Measurements from ENCODE around the gene KCNAB1.

Gene KCNAB1

DNA sequence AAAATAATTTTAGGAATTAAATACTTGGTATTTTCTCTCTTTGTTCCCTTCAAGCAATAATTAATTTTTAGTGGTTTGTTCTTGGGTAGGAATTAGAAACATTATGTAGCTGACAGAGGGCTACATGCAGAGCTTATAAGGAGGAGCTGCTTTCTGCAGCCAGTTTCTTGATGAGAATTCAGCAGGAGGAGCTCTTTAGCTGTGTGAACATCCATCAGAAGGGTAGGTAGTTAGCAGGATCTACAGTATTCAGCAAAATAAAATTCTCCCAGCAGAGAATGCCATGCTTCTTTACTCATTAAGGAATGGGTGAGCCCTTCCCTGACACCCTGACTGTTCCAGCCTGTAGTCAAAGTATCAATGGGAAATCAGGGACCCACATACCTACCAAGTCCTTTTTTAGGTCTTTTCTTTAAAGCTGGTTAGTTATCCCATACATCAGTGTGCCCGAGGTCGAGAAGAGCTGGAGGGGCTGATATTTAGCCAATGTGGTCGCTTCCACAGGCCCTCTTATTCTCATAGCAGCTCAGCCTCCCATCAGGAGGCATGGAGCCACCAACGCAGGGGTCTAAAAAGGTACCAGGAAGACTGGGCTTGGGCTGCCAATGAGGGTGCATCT lies 54.0 kb downstream of the KCNAB1 start:
- H3K36me3 ChIP-seq (ENCODE audit: control insufficient read depth, insufficient read depth, low read length) = no peaks in the 10 kb centered on the region
- no peaks in the 10 kb centered on the region for H3K9me3 ChIP-seq (ENCODE audit: control insufficient read depth, low read length)
- 85 to 95% methylated on average over 4 of the region's 4 CpGs for WGBS, 2 experiments
- no peaks in the 10 kb centered on the region for H3K27me3 ChIP-seq (ENCODE audit: control insufficient read depth, insufficient read depth, low read length, poor library complexity, severe bottlenecking)
- no peak overlapping the region for H3K4me3 ChIP-seq (ENCODE audit: insufficient read depth, low read depth, low read length)
- no peak overlapping the region for H3K27ac ChIP-seq (ENCODE audit: insufficient read depth, low read depth, low read length, poor library complexity, severe bottlenecking)
- no peaks in the 10 kb centered on the region for H3K4me1 ChIP-seq (ENCODE audit: control insufficient read depth, insufficient read depth, low read length)

DNA sequence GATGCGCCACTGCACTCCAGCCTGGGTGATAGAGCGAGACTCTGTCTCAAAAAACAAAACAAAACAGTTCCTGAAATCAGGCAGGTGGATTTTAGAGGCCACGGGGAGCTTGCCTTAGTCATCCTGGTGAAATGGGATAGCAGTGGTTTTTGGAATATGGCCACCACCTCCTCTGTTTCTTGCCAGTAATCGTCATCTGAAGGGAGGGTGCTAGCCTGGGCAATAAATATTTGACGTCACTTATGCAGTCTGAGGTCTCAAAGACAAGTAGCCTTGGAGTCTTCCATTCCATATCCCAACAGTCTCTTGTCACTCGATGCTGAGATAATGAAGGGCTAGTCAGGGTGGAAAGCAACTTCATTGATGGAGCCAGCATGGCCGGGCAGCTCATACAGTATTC lies 55.2 kb downstream of the KCNAB1 start:
- H3K27ac ChIP-seq (ENCODE audit: insufficient read depth, low read depth, low read length, poor library complexity, severe bottlenecking) = no peak overlapping the region

DNA sequence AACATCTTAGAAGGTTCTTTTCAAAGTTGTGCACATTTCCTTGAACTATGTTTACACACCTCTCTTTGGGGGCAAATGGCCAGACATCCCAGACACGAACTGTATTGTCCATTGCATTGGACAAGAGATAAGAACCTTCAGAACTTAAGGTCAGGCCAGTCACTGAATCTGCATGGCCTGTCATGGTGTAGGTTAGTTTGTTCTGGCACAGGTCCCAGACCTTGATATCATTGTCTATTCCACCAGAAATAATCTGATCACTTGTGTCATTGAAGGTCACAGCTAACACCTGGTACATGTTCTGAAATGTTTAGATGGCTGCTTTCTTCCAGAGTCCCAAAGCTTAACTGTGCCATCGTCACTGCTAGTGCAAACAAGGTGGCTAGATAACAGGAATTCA lies 55.7 kb downstream of the KCNAB1 start:
- no peak overlapping the region for H3K27ac ChIP-seq (ENCODE audit: insufficient read depth, low read depth, low read length, poor library complexity, severe bottlenecking)
- H3K9me3 ChIP-seq (ENCODE audit: control insufficient read depth, low read length) = no peaks in the 10 kb centered on the region
- H3K4me1 ChIP-seq (ENCODE audit: control insufficient read depth, insufficient read depth, low read length) = no peaks in the 10 kb centered on the region
- H3K36me3 ChIP-seq (ENCODE audit: control insufficient read depth, insufficient read depth, low read length) = no peaks in the 10 kb centered on the region
- H3K4me3 ChIP-seq (ENCODE audit: insufficient read depth, low read depth, low read length) = no peak overlapping the region
- 93% methylated on average over 2 of the region's 2 CpGs for WGBS, 2 experiments
- no peaks in the 10 kb centered on the region for H3K27me3 ChIP-seq (ENCODE audit: control insufficient read depth, insufficient read depth, low read length, poor library complexity, severe bottlenecking)

More for the DNA sequence above, 55.2 kb downstream of the KCNAB1 start:
- no peaks in the 10 kb centered on the region for H3K9me3 ChIP-seq (ENCODE audit: control insufficient read depth, low read length)
- no peaks in the 10 kb centered on the region for H3K27me3 ChIP-seq (ENCODE audit: control insufficient read depth, insufficient read depth, low read length, poor library complexity, severe bottlenecking)
- H3K4me3 ChIP-seq (ENCODE audit: insufficient read depth, low read depth, low read length) = no peak overlapping the region
- no peaks in the 10 kb centered on the region for H3K36me3 ChIP-seq (ENCODE audit: control insufficient read depth, insufficient read depth, low read length)
- WGBS, 2 experiments = 91 to 94% methylated on average over 7 of the region's 7 CpGs
- no peaks in the 10 kb centered on the region for H3K4me1 ChIP-seq (ENCODE audit: control insufficient read depth, insufficient read depth, low read length)

DNA sequence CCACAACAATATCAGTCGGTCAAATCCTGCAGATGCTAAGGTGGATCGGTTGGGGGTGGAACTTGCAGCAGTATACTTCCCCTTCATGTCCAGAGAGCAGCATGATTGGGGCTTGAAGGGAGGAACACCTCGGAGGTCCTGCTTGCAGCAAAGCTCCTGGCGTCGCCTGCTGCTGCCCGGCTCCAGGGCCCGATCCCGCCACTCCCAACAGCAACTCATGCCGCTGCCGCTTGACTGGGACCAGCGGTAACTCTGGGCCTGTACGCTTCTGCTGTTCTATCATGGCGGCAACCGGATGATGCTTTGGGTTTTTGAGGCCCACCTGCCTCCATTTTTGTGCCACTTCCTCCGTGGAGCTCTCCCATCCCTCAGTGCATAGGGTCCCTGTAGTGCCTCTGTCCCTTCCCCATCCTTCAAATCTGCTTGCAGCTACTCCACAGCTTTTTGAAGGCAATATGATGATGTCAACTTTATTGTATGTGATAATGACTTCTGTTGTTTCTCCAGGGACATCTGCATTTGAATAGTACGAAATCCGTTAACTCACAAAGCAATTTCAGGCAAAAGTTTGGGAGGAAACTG lies 56.3 kb downstream of the KCNAB1 start:
- Histone ChIP-seq H3K36me3 (ENCODE audit: control insufficient read depth, insufficient read depth, low read length) (no peaks in the 10 kb centered on the region), H3K4me3 (ENCODE audit: insufficient read depth, low read depth, low read length) (no peak overlapping the region), H3K4me1 (ENCODE audit: control insufficient read depth, insufficient read depth, low read length) (no peaks in the 10 kb centered on the region), H3K27me3 (ENCODE audit: control insufficient read depth, insufficient read depth, low read length, poor library complexity, severe bottlenecking) (no peaks in the 10 kb centered on the region), H3K27ac (ENCODE audit: insufficient read depth, low read depth, low read length, poor library complexity, severe bottlenecking) (no peak overlapping the region), H3K9me3 (ENCODE audit: control insufficient read depth, low read length) (no peaks in the 10 kb centered on the region)
- WGBS, 2 experiments = 94 to 95% methylated on average over 17 of the region's 17 CpGs

DNA sequence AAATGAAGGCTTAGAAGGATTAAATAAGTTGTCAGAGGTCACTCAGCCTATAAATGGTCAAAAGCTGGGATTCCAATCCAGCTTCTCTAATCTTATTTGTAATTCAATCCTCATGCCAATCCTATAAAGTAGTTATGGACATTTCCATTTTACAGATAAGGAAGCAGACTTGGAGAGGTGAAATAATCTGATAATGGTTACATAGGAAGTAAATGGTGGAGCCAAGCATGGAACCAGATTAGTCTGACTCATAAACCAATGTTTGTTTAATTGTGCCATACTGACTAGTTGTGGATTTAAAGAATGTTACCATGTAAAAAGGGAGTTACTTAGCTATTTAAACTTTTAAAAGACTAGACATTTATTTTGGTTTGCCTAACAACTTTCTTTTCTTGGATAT lies 59.7 kb downstream of the KCNAB1 start:
- Histone ChIP-seq H3K4me3 (ENCODE audit: insufficient read depth, low read depth, low read length) (no peak overlapping the region), H3K36me3 (ENCODE audit: control insufficient read depth, insufficient read depth, low read length) (no peaks in the 10 kb centered on the region), H3K9me3 (ENCODE audit: control insufficient read depth, low read length) (no peaks in the 10 kb centered on the region), H3K27ac (ENCODE audit: insufficient read depth, low read depth, low read length, poor library complexity, severe bottlenecking) (no peak overlapping the region), H3K27me3 (ENCODE audit: control insufficient read depth, insufficient read depth, low read length, poor library complexity, severe bottlenecking) (no peaks in the 10 kb centered on the region), H3K4me1 (ENCODE audit: control insufficient read depth, insufficient read depth, low read length) (no peaks in the 10 kb centered on the region)

DNA sequence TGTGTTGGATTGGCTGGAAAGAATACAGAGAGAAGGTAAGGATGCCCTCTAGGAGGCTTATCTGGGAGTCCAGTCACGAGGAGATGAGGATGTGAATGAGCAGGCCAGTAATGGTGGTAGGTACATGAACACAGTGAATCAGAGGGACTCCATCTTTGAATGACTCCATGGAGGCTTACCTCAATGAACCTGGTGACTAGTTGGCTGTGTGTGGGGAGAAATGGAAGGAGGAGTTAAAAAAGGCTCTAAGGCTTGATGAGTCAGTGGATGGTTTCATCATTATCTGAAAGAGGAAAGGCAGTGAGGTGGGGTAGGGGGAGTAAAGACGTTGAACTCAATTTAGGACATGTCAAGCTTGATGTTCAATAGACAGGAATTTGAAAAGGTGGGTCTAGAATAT lies 61.1 kb downstream of the KCNAB1 start:
- 86 to 92% methylated on average over 2 of the region's 2 CpGs for WGBS, 2 experiments
- H3K9me3 ChIP-seq (ENCODE audit: control insufficient read depth, low read length) = no peaks in the 10 kb centered on the region

DNA sequence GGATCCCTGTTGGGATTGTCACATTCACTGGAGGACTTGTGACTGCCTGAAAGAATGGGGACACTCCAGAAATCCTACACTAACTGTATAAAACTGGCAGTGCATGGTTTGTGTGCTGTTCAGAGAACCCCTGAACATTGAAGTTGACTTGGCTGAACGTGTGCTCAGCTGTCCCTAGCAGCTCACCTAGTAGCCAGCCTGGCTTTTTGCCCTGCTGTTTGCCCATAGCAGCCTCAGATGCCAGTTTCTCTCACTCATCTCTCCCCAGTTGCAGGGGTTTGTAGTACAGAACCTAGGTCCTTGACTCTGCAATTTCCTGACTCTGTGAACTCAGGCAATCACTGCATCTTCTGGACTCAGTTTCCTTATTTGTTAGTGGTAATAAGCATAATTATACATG lies 63.0 kb downstream of the KCNAB1 start:
- 81 to 85% methylated on average over 1 of the region's 1 CpG for WGBS, 2 experiments
- no peak overlapping the region for H3K27ac ChIP-seq (ENCODE audit: insufficient read depth, low read depth, low read length, poor library complexity, severe bottlenecking)
- no peaks in the 10 kb centered on the region for H3K9me3 ChIP-seq (ENCODE audit: control insufficient read depth, low read length)
- H3K4me3 ChIP-seq (ENCODE audit: insufficient read depth, low read depth, low read length) = no peak overlapping the region
- H3K4me1 ChIP-seq (ENCODE audit: control insufficient read depth, insufficient read depth, low read length) = no peaks in the 10 kb centered on the region
- H3K36me3 ChIP-seq (ENCODE audit: control insufficient read depth, insufficient read depth, low read length) = no peaks in the 10 kb centered on the region
- no peaks in the 10 kb centered on the region for H3K27me3 ChIP-seq (ENCODE audit: control insufficient read depth, insufficient read depth, low read length, poor library complexity, severe bottlenecking)

More for the DNA sequence above, 61.1 kb downstream of the KCNAB1 start:
- H3K27me3 ChIP-seq (ENCODE audit: control insufficient read depth, insufficient read depth, low read length, poor library complexity, severe bottlenecking) = no peaks in the 10 kb centered on the region
- no peak overlapping the region for H3K27ac ChIP-seq (ENCODE audit: insufficient read depth, low read depth, low read length, poor library complexity, severe bottlenecking)
- no peak overlapping the region for H3K4me3 ChIP-seq (ENCODE audit: insufficient read depth, low read depth, low read length)
- no peaks in the 10 kb centered on the region for H3K36me3 ChIP-seq (ENCODE audit: control insufficient read depth, insufficient read depth, low read length)
- no peaks in the 10 kb centered on the region for H3K4me1 ChIP-seq (ENCODE audit: control insufficient read depth, insufficient read depth, low read length)

DNA sequence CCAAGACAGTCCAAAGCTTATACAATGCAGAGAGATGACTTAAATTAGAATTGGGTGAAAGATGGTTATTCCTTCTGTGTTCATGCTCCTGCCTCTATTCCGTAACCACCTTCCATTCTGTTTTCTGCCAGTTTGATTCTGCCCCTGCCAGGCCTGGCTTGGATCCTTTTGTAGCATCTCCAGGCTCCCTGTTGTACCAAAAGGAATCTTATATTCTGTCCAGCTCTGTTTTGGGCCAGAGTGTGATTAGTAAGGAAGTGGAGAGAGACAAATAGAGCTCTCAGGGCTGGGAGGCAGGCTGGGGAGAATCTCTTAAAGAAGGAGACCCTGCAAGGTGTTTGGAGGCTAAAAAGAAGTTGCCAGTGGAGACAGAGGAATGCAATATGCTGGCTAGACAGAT lies 63.8 kb downstream of the KCNAB1 start:
- 78 to 96% methylated on average over 1 of the region's 1 CpG for WGBS, 2 experiments
- Histone ChIP-seq H3K27me3 (ENCODE audit: control insufficient read depth, insufficient read depth, low read length, poor library complexity, severe bottlenecking) (no peaks in the 10 kb centered on the region), H3K27ac (ENCODE audit: insufficient read depth, low read depth, low read length, poor library complexity, severe bottlenecking) (no peak overlapping the region), H3K9me3 (ENCODE audit: control insufficient read depth, low read length) (no peaks in the 10 kb centered on the region), H3K4me3 (ENCODE audit: insufficient read depth, low read depth, low read length) (no peak overlapping the region), H3K4me1 (ENCODE audit: control insufficient read depth, insufficient read depth, low read length) (no peaks in the 10 kb centered on the region), H3K36me3 (ENCODE audit: control insufficient read depth, insufficient read depth, low read length) (no peaks in the 10 kb centered on the region)

DNA sequence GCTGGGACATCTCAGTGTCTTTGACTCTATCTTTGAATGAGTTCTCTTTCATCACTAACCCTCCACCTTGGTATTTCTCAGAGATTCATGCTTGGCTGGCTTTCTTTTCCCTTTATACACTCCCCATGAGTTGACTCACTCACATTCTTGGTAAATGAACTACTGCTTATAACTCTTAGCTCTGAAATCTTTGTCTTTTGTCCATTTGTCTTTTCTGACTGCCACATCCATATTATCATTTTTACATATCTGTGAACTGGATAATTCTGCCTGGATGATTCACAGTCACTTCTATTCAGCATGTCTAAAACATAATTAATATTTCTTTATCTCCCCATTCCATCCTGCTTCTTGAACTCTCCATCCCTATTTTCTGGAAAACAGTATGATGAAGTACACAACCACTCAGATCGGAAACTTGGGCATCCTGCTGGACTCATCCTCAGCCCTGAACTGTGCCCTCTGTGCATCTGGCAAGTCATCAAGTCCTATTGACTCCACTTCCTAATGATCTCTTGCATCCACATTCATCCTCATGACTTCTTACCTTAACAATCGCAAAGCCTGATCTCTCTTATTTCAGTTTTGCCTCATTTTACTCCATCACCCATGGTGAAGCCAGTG lies 66.9 kb downstream of the KCNAB1 start:
- 93 to 96% methylated on average over 2 of the region's 2 CpGs for WGBS, 2 experiments
- Histone ChIP-seq H3K36me3 (ENCODE audit: control insufficient read depth, insufficient read depth, low read length) (no peaks in the 10 kb centered on the region), H3K27ac (ENCODE audit: insufficient read depth, low read depth, low read length, poor library complexity, severe bottlenecking) (no peak overlapping the region), H3K27me3 (ENCODE audit: control insufficient read depth, insufficient read depth, low read length, poor library complexity, severe bottlenecking) (no peaks in the 10 kb centered on the region), H3K4me3 (ENCODE audit: insufficient read depth, low read depth, low read length) (no peak overlapping the region), H3K4me1 (ENCODE audit: control insufficient read depth, insufficient read depth, low read length) (no peaks in the 10 kb centered on the region), H3K9me3 (ENCODE audit: control insufficient read depth, low read length) (no peaks in the 10 kb centered on the region)

DNA sequence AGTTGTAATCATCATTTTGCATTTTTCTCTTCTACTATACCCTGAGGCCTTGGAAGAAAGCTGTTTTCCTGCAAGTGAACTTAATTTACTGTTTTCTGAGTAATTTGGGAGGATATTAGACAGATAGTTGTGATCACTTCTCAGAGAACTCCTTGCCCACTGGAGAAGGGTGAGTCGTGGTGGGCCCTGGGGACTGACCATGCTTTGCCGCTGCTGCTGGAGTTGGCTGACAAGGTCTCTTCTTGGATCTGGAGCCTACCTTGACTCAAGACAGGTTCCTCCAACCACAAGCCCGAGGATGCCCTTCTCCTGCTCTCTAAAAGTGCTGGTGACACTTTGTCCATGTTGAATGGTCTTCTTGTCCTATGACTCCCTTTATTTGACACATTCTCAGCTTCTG lies 68.4 kb downstream of the KCNAB1 start:
- no peak overlapping the region for H3K4me3 ChIP-seq (ENCODE audit: insufficient read depth, low read depth, low read length)
- H3K27ac ChIP-seq (ENCODE audit: insufficient read depth, low read depth, low read length, poor library complexity, severe bottlenecking) = no peak overlapping the region
- H3K4me1 ChIP-seq (ENCODE audit: control insufficient read depth, insufficient read depth, low read length) = no peaks in the 10 kb centered on the region
- H3K36me3 ChIP-seq (ENCODE audit: control insufficient read depth, insufficient read depth, low read length) = no peaks in the 10 kb centered on the region
- no peaks in the 10 kb centered on the region for H3K27me3 ChIP-seq (ENCODE audit: control insufficient read depth, insufficient read depth, low read length, poor library complexity, severe bottlenecking)
- 93 to 94% methylated on average over 3 of the region's 3 CpGs for WGBS, 2 experiments
- no peaks in the 10 kb centered on the region for H3K9me3 ChIP-seq (ENCODE audit: control insufficient read depth, low read length)

Measured in ectodermal cell (in vitro differentiated cells).